COR-L47 (cell line): ENCODE data around the gene CPTP.
A peak's percentile ranks its signal among the peaks of the same experiment; 100 is the strongest.

Experiments
- DNase-seq: peaks from one replicate; lab custom pipeline; 2025; lab: John Stamatoyannopoulos, UW

Gene CPTP

DNA sequence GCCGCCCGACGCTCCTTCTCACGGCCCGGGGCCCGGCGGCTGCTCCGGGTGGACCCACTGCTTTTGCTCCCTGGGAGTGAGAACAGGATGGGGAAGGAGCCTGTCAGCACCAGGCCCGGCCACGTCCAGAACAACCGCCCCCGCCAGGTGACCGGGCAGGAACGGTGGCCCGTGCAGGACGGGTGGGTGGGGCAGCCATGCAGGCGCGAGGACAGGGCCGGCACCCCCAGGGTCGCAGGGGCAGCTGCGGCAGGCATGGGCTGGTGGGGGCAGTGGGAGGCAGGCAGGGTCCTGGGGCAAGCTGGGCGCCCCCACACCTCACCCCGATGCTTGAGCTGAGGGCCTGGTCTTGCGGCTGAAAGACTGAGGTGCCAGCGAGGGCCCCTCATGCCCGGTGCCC is 11.8 kb downstream of the CPTP start:
- no peak for DNase-seq

DNA sequence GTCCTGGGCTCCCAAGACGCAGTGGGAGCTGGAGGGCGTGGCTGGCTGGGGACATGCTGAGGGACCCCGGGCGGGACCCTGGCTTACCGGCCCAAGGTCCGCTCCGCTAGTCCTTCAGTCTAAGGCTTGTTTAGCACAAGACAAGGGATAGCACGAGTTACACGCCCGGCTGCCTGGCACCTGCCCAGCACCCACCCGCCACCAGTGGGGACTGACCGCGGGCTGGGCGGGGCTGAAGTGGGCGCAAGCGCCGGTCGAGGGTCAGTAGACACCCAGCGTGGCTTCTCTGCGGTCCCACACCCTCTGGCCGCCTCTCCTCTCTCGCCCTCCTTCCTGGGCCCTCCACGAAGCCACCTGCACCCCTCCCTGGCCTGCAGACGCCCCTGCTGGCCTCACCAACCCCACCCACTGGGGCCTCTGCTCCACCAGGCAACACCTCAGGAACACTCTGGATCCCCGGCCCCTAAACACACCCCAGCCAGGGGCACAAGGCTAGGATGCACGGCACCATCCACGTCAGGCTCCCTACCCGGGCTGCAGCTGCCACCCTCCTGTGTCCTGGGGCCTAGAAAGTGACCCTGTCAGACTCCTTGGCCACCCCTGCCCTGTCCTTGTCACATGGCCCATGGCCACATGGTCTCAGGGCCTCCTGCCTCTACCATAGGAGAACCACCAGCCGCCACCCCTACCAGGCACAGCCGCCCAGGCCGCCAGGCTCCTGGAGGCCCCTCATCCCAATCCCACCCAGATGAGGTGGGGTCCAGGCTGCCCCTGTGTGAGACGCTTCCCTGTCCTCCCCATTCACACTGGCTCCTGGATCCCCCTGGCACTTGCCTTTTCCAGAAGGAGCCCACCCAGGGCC is 12.6 kb downstream of the CPTP start:
- no peak for DNase-seq

- DNase-seq: no peak
Measured at GRCh38 chr1:1337793-1338147, 13.2 kb downstream of the CPTP start.

DNA sequence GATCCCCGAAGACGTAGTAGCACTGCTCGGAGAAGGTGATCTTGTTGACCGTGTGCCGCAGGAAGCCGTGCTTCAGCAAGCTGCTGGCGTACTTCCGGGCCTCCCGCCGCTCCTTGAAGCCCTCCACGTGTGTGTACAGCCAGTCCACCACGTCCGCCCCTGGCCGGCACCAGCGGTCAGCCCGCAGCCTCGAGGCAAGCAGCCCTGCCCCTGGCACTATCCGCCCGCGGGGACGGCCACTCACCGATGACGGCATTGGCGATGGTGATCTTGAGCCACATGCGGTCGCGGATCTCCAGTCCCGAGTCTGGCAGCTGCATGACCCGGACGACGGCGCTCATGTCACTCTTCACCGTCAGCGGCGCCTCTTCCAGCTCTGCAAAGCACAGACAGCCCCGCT is 13.7 kb downstream of the CPTP start:
- DNase-seq: no peak

DNA sequence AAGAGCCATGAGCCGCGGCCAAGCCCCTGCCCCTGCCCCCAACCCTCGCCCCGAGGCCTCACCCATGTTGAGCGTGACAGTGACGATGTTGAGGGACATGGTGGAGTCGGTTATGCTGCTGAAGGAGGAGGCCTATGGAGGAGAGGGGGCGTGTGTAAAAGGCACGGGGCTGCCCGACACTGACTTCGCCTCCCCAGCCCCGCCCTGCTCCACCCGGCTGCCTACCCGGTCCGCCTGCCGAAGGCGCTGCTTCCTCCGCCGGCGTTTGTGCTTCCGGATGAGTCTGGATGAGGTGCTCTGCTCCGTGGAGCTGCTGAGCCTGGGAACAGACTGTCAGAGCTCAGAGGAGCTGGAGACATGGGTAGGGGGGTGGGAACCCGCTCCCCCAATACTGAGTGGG is 15.6 kb downstream of the CPTP start:
- DNase-seq: no peak

- no peak for DNase-seq
Measured at GRCh38 chr1:1340791-1341548, 16.4 kb downstream of the CPTP start.

DNA sequence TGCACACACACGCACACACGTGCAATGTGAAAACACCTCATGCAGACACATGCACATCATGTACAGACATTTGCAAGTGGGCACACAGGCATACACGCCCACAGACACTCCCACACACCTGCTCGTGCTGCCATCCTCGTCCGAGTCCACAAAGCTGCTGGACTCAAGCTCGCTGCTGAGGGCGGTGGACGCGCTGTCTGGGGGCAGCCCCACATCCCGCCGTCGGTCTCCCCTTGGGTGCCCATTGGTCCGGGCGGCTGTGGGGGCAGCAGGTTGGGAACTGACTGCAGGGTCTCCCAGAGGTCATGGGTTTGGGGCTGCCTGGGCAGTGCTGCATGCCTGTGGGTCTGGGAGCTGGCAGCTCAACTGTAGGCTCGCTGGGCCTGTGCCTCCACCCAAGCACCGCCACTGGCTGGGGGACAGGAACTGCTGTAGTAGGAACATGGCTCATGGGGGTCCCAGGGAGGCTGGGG is 17.0 kb downstream of the CPTP start:
- DNase-seq: no peak

GRCh38 chr1:1342061-1342562 is 17.5 kb downstream of the CPTP start:
- no peak for DNase-seq

- DNase-seq: no peak
Measured at GRCh38 chr1:1342584-1343115, 18.0 kb downstream of the CPTP start.

GRCh38 chr1:1343811-1344421 is 19.3 kb downstream of the CPTP start:
- no peak for DNase-seq

GRCh38 chr1:1344655-1345361 is 20.2 kb downstream of the CPTP start:
- DNase-seq: no peak

GRCh38 chr1:1345384-1345783 is 20.8 kb downstream of the CPTP start:
- no peak for DNase-seq

DNA sequence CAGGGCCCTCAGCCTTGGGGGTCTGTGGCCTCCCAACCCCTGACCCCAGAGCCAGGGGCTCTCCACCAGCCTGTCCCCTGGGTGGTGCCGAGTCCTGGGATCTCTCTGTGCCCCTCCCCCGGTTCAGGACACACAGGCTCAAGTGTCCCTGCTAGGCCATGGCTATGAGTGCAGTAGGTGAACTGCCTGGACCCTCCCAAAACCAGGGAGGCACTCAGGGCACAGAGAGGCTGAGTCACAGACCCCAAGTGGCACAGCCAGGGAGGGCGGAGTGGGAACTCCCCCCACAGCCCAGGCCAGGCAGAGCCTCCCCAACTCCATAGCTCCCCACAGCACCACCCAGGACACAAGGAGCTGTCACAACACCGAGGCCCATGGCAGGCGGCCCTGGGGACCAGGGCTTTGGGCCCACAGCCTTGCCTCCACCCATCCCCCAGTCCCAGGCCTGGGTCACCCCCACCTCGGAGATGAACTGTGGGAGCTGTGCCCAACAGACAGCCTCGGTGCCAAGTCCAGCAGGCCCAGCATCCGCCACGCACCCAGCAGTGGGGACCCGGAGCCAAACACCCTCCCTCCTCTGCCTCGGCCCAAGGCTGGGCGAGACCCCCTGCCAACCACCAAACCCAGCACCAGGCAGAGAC is 21.4 kb downstream of the CPTP start:
- DNase-seq: no peak

DNA sequence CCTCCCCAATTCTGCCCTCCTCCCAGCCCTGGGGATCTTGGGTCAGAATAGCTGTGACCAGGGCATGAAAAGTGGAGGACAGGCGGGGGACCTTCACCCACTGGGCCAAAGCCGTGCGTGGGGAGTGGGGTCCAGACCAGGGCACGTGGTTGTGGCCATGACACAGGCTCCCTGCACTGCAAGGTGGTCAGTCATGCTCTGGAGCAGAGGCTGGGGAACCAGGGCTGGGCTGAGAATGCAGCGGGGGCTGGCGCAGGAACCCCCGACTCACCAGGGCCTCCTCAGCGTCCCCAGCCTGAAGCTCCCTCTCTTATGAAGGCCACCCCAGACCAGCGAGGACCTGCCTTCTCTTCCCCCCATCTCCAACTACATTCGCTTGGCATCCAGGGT is 21.9 kb downstream of the CPTP start:
- no peak for DNase-seq

DNA sequence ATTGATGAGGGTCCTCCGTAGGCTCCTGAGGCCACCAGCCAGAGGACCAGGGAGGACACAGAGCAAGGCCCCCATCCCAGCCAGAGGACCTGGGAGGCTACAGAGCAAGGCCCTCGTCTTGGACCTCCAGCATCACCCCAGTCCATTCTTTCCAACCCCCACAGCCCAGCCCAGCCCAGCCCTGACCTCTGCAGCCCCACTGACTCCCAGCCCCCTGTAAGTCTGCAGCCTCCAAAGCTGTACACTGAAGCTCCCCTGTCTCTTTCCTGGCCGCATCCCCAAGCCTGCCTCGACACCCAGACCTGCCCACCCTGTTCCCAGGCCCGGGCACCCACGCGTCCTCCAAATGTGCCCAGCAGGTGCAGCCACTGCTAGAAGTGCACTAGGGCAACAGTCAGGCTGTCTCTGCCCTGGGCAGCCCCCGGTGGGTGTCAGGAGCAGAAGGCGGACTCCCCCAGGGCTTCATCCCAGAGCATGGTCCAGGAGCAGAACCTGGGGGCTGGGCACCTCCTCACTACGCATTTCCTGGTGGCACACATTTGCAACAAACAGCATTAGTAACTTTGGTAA is 22.5 kb downstream of the CPTP start:
- DNase-seq: no peak

DNA sequence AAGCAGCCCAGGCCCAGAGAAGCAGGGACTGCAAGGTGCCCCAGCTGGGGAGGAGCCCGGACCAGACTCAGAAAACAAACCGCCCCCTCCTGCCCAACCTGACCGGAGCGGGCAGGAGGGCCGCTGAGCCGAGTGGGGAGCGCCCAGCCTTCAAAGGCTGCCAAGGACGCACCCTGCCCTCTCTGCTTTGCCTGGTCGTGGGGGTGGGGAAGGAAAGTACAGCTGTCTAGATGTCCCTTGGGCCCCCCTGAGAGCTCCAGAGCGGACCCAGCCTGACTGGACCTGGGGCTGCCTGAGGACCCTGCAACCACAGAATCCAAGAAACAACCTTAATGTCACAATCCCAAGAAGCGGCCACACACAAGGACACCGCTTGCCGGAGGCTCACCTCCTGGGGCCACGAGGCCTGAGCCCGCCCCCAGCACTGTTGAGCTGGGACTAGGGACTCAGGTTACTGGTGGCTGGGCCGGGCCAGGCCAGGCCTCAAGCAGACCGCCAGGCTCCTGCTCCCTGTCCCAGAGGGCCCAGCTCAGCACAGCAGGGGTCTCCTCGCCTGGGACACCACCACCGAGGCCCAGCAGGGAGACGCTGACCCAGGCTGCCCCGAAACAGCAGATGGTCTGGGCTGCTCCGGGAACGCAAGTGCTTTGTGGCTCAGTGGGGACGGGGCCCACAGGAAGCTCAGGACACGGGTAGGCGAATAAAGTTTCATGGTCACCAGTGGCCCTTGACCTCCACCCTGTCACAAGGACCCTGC is 23.2 kb downstream of the CPTP start:
- no peak for DNase-seq

- no peak for DNase-seq
Measured at GRCh38 chr1:1348420-1349255, 24.0 kb downstream of the CPTP start.

- peak; percentile 51 for DNase-seq
Measured at GRCh38 chr1:1349256-1350012, 24.8 kb downstream of the CPTP start, which contains the start of gene DVL1. TSS of gene DVL1 (minus strand) at chr1:1349418. CDS start at chr1:1349065, 353 bp downstream.
